A549 (cell line): ENCODE data around the gene ELF2. TPM values are rescaled to one million over a fixed set of nuclear protein-coding genes. Genes with fewer than 3 reads are reported as not detected.

ENCODE experiments used
- ATAC-seq, 2 experiments: fragments of 200-7000 bp in 1 of 2; fragments of >200 bp in 1 of 2; cut with Nextera tagmentation in 1 of 2; cut with Tn5 transposase in 1 of 2; 3 replicates each; pipeline versions ENCODE4 v1.8.0 to v1.9.1; 2018 to 2020; ENCODE audit warnings: mild to moderate bottlenecking in 1 of 2, moderate library complexity in 1 of 2
- CTCF ChIA-PET: fragments of 300-600 bp; sonication (Branson Sonifier 250); formaldehyde crosslinking; extraction: SDS; loops from one replicate; lab custom pipeline; 2021; ENCODE audit warnings: antibody characterized with exemption, inconsistent platforms; lab: Yijun Ruan, JAX
- POLR2A ChIA-PET: fragments of 350-600 bp; formaldehyde crosslinking; extraction: SDS; loops from one replicate; lab custom pipeline; 2021; ENCODE audit warnings: antibody characterized with exemption, inconsistent platforms; lab: Yijun Ruan, JAX
- DNase-seq, 2 experiments: peaks; one replicate each; pipeline versions ENCODE4 v3.0.0 to v3.0.0-alpha.2; 2011 to 2016; ENCODE audit warnings: low read depth in 1 of 2, low spot score in 1 of 2
- FAIRE-seq: peaks from 2 replicates; lab custom pipeline; 2011; peaks lifted over from hg19 to GRCh38; lab: Jason Lieb, UNC
- H3K27ac ChIP-seq, 2 experiments: fragments of >200 bp; sonication (Bioruptor Twin); formaldehyde crosslinking; 3 replicates each; pipeline ENCODE4 v1.5.1; 2016 to 2017
- H3K4me1 ChIP-seq: fragments of >200 bp; sonication (Bioruptor Twin); formaldehyde crosslinking; 3 replicates; pipeline ENCODE4 v1.6.1; 2016
- H3K4me2 ChIP-seq: fragments of >200 bp; sonication (Bioruptor Twin); formaldehyde crosslinking; 3 replicates; pipeline ENCODE4 v1.6.1; 2016
- H3K4me3 ChIP-seq: fragments of >200 bp; sonication (Bioruptor Twin); formaldehyde crosslinking; 3 replicates; pipeline ENCODE4 v1.5.1; 2016
- H3K9me3 ChIP-seq: fragments of >200 bp; sonication (Bioruptor Twin); formaldehyde crosslinking; 3 replicates; pipeline ENCODE4 v1.6.1; 2016
- ATOH8 ChIP-seq: fragments of 250-450 bp; sonication (Bioruptor Pico); IDR thresholded peaks from 2 replicates; pipeline ENCODE4 v1.5.0; 2020; ENCODE audit warnings: low read depth, mild to moderate bottlenecking, moderate library complexity
- BCL3 ChIP-seq: fragments of >200 bp; sonication (Bioruptor Twin); formaldehyde crosslinking; IDR thresholded peaks from 3 replicates; pipeline ENCODE4 v1.6.1; 2016
- CBX8 ChIP-seq: fragments of 200-600 bp; sonication (generic); IDR thresholded peaks from 2 replicates; pipeline ENCODE4 v1.6.1; 2016
- CTCF ChIP-seq: fragments of >200 bp; sonication (Bioruptor Twin); formaldehyde crosslinking; IDR thresholded peaks from 3 replicates; pipeline ENCODE4 v1.5.1; 2016
- E2F6 ChIP-seq: IDR thresholded peaks from 2 replicates; pipeline ENCODE4 v1.6.1; 2012; ENCODE audit warnings: low read depth, borderline replicate concordance
- EHF ChIP-seq: fragments of 250-450 bp; sonication (Bioruptor Pico); IDR thresholded peaks from 2 replicates; pipeline ENCODE4 v1.5.0; 2020; ENCODE audit warnings: mild to moderate bottlenecking
- EHMT2 ChIP-seq: fragments of 200-600 bp; sonication (generic); IDR thresholded peaks from 2 replicates; pipeline ENCODE4 v1.6.1; 2016; ENCODE audit warnings: antibody characterized with exemption, low read depth, mild to moderate bottlenecking, moderate library complexity
- FOSL2 ChIP-seq, 2 experiments: fragments of 450-650 bp in 1 of 2; fragments of >200 bp in 1 of 2; sonication (Bioruptor Twin) in 1 of 2; formaldehyde crosslinking; IDR thresholded peaks; 2 replicates each; pipeline versions ENCODE4 v1.5.0 to v1.6.1; 2016 to 2020; ENCODE audit warnings: mild to moderate bottlenecking in 1 of 2, moderate library complexity in 1 of 2
- GATA3 ChIP-seq: IDR thresholded peaks from 2 replicates; pipeline ENCODE4 v1.6.1; 2012; ENCODE audit warnings: borderline replicate concordance
- HES2 ChIP-seq: fragments of >200 bp; sonication (Bioruptor Twin); formaldehyde crosslinking; IDR thresholded peaks from 2 replicates; pipeline ENCODE4 v1.6.1; 2016
- HMGXB4 ChIP-seq: fragments of 250-450 bp; sonication (Bioruptor Pico); IDR thresholded peaks from 2 replicates; pipeline ENCODE4 v1.5.0; 2021; ENCODE audit warnings: mild to moderate bottlenecking, moderate library complexity, borderline replicate concordance
- HOXB5 ChIP-seq: fragments of 250-450 bp; sonication (Bioruptor Pico); IDR thresholded peaks from 2 replicates; pipeline ENCODE4 v1.5.0; 2020; ENCODE audit warnings: mild to moderate bottlenecking, moderate library complexity
- JUN ChIP-seq, 2 experiments: fragments of >200 bp; sonication (Bioruptor Twin); formaldehyde crosslinking; IDR thresholded peaks; 2 replicates in 1 of 2; 3 replicates in 1 of 2; pipeline ENCODE4 v1.6.1; 2016 to 2017
- MAX ChIP-seq: IDR thresholded peaks from 2 replicates; pipeline ENCODE4 v1.6.1; 2012
- MYC ChIP-seq: IDR thresholded peaks from 2 replicates; pipeline ENCODE4 v1.6.1; 2012; ENCODE audit warnings: mild to moderate bottlenecking, inconsistent platforms, low read length, improper control_type of control experiment, borderline replicate concordance
- PBX3 ChIP-seq: IDR thresholded peaks from 2 replicates; pipeline ENCODE4 v1.6.1; 2012
- POLR2A ChIP-seq: IDR thresholded peaks from 2 replicates; pipeline ENCODE4 v1.6.1; 2012; ENCODE audit warnings: mild to moderate bottlenecking, low read length
- RARB ChIP-seq: fragments of 250-450 bp; sonication (Bioruptor Pico); IDR thresholded peaks from 2 replicates; pipeline ENCODE4 v1.8.0; 2021; ENCODE audit warnings: mild to moderate bottlenecking, moderate library complexity
- REST ChIP-seq: fragments of 200-600 bp; sonication (generic); IDR thresholded peaks from 2 replicates; pipeline ENCODE4 v1.6.1; 2016; ENCODE audit warnings: antibody characterized with exemption, mild to moderate bottlenecking, moderate library complexity
- USF2 ChIP-seq: fragments of 450-650 bp; IDR thresholded peaks from 2 replicates; pipeline ENCODE4 v1.6.1; 2014; ENCODE audit warnings: antibody characterized with exemption
- ZFP36 ChIP-seq: fragments of 450-650 bp; IDR thresholded peaks from 2 replicates; pipeline ENCODE4 v1.6.1; 2014; ENCODE audit warnings: borderline replicate concordance; ENCODE audit not compliant: partially characterized antibody
- ZNF302 ChIP-seq: fragments of 250-450 bp; sonication (Bioruptor Pico); IDR thresholded peaks from 2 replicates; pipeline ENCODE4 v1.9.0; 2021; ENCODE audit warnings: inconsistent platforms, mild to moderate bottlenecking, moderate library complexity
- ZSCAN20 ChIP-seq: fragments of 250-450 bp; sonication (Bioruptor Pico); IDR thresholded peaks from 2 replicates; pipeline ENCODE4 v1.8.0; 2022; ENCODE audit warnings: mild to moderate bottlenecking, moderate library complexity
- WGBS: methylation state at CpG from one replicate; pipeline ENCODE4 v1.1.6; 2017; ENCODE audit errors: missing lambda C conversion rate; 5-methylcytosine and 5-hydroxymethylcytosine counted together
- polyA plus RNA-seq, 4 experiments: library from polyadenylated mRNA; depleted of rRNA in 3 of 4; stranded (reverse); fragments of >200 nt; fragmentation: RNase III in 1 of 4; extraction: RNeasy Plus Mini Kit Qiagen cat#74134 plus additional on column Dnase treatment in 1 of 4; gene quantifications; 2 replicates in 3 of 4; 3 replicates in 1 of 4; pipeline ENCODE4 v1.2.3, GENCODE V29; 2011 to 2017

ELF2 gene
- polyA plus RNA-seq, 2 of the 4 experiments (the other 2 are of a cell fraction) = 12.7 to 24.3 TPM

- TF ChIP-seq ATOH8 = no peak
- TF ChIP-seq FOSL2 (IDR thresholded peaks at IDR 0.05) = no peak
- TF ChIP-seq FOSL2 (CRISPR knock-in tag; IDR thresholded peaks at IDR 0.05) = no peak
- no peak for TF ChIP-seq HMGXB4
- TF ChIP-seq MYC = 0 out of 2 replicates have a peak, but pooled peaks have one; percentile 51
- peak; percentile 79 for TF ChIP-seq MAX
- TF ChIP-seq ZFP36 = no peak
- peak; percentile 73; the same call in 1 of the 2 replicates for TF ChIP-seq PBX3
- TF ChIP-seq EHMT2 = no peak
- TF ChIP-seq ZSCAN20 (CRISPR knock-in tag) = no peak
- TF ChIP-seq JUN (IDR thresholded peaks at IDR 0.05) = peak; percentile 39 to 84; a peak in 4 of 5 replicates
- no peak for TF ChIP-seq EHF (CRISPR knock-in tag)
- TF ChIP-seq CTCF = no peak
- TF ChIP-seq CBX8 = no peak
- TF ChIP-seq BCL3 = peak; percentile 65; the same call in 2 of the 3 replicates
- TF ChIP-seq HOXB5 (CRISPR knock-in tag) = 0 out of 2 replicates have a peak, but pooled peaks have one; percentile 55
- TF ChIP-seq RARB (CRISPR knock-in tag) = no peak
- TF ChIP-seq GATA3 = peak; percentile 24; the same call in 1 of the 2 replicates
- TF ChIP-seq ZNF302 (CRISPR knock-in tag) = no peak
- TF ChIP-seq REST = no peak
- peak; percentile 41 for TF ChIP-seq POLR2A
- TF ChIP-seq HES2 = no peak
- TF ChIP-seq E2F6 = peak; percentile 48; the same call in 1 of the 2 replicates
- TF ChIP-seq USF2 = no peak
- ChIA-PET CTCF (interaction anchor here (0.9 to 4.3 kb wide), 2 partner anchors 49 to 54 kb away, joined by 3 to 16 read pairs; no protein-coding TSS in a partner anchor), POLR2A (interaction anchor here (0.7 to 2.3 kb wide), 2 partner anchors 69 to 93 kb away, joined by 4 to 7 read pairs; partner anchors contain the start of gene ELF2)
- ATAC-seq (peak; percentile 77 to 85), DNase-seq (peak; percentile 60 to 96), FAIRE-seq (no peak)
- peak overlapping the region; percentile 79 for H3K4me3 ChIP-seq
- H3K27ac ChIP-seq = peak overlapping the region; percentile 97 to 98
- 6% methylated on average over 3 of the region's 68 CpGs for WGBS
- H3K4me1 ChIP-seq = peaks cover 23% of the 10 kb centered on the region
- peak overlapping the region; percentile 82 for H3K4me2 ChIP-seq
- no peaks in the 10 kb centered on the region for H3K9me3 ChIP-seq
Measured at GRCh38 chr4:139083956-139084803, 92.8 kb downstream of the ELF2 start.
